Mesendoderm (in vitro differentiated cells): ENCODE measurements around the gene KRT78.

Source experiments
- DNase-seq: peaks from one replicate; pipeline ENCODE4 v3.0.0; 2013
- H2AK5ac ChIP-seq: 2 replicates; pipeline ENCODE4 v1.6.1; 2013; ENCODE audit warnings: low read length, inconsistent platforms
- H2BK120ac ChIP-seq: 2 replicates; pipeline ENCODE4 v1.6.1; 2013; ENCODE audit warnings: low read depth, mild to moderate bottlenecking, low read length, moderate library complexity, mixed read lengths
- H2BK15ac ChIP-seq: replicated peaks from 2 replicates; pipeline ENCODE4 v1.6.1; 2013; ENCODE audit warnings: low read depth, mild to moderate bottlenecking, moderate library complexity
- H2BK5ac ChIP-seq: 2 replicates; pipeline ENCODE4 v1.6.1; 2013; ENCODE audit warnings: low read length, inconsistent platforms
- H3K18ac ChIP-seq: 2 replicates; pipeline ENCODE4 v1.6.1; 2013; ENCODE audit warnings: mild to moderate bottlenecking, low read length, mixed read lengths
- H3K23ac ChIP-seq: one replicate; pipeline ENCODE4 v1.6.1; 2013; ENCODE audit warnings: low read length
- H3K27ac ChIP-seq: 2 replicates; pipeline ENCODE4 v1.5.1; 2013; ENCODE audit warnings: low read depth, mild to moderate bottlenecking, inconsistent platforms, low read length, moderate library complexity
- H3K27me3 ChIP-seq: 2 replicates; pipeline ENCODE4 v1.6.1; 2013; ENCODE audit warnings: low read length, control low read depth, mild to moderate bottlenecking, inconsistent platforms; ENCODE audit not compliant: insufficient read depth, poor library complexity
- H3K36me3 ChIP-seq: 2 replicates; pipeline ENCODE4 v1.6.1; 2013; ENCODE audit warnings: low read length, inconsistent platforms; ENCODE audit not compliant: control insufficient read depth, insufficient read depth
- H3K4ac ChIP-seq: one replicate; pipeline ENCODE4 v1.6.1; 2013; ENCODE audit warnings: low read depth, mild to moderate bottlenecking, low read length, moderate library complexity
- H3K4me1 ChIP-seq: 2 replicates; pipeline ENCODE4 v1.6.1; 2013; ENCODE audit warnings: low read depth, low read length, inconsistent platforms; ENCODE audit not compliant: control insufficient read depth
- H3K4me2 ChIP-seq: 2 replicates; pipeline ENCODE4 v1.6.1; 2013; ENCODE audit warnings: low read length
- H3K4me3 ChIP-seq: 2 replicates; pipeline ENCODE4 v1.5.1; 2013; ENCODE audit warnings: mild to moderate bottlenecking, low read length
- H3K56ac ChIP-seq: one replicate; pipeline ENCODE4 v1.6.1; 2013; ENCODE audit warnings: low read length
- H3K79me1 ChIP-seq: 2 replicates; pipeline ENCODE4 v1.6.1; 2013; ENCODE audit warnings: low read length, inconsistent platforms
- H3K79me2 ChIP-seq: 2 replicates; pipeline ENCODE4 v1.6.1; 2013; ENCODE audit warnings: mild to moderate bottlenecking, low read length; ENCODE audit not compliant: control insufficient read depth, insufficient read depth
- H3K9ac ChIP-seq: 2 replicates; pipeline ENCODE4 v1.6.1; 2013; ENCODE audit warnings: low read length, inconsistent platforms
- H4K5ac ChIP-seq: one replicate; pipeline ENCODE4 v1.6.1; 2013; ENCODE audit warnings: low read length
- H4K8ac ChIP-seq: one replicate; pipeline ENCODE4 v1.6.1; 2013; ENCODE audit warnings: low read depth, mild to moderate bottlenecking, control low read depth, low read length, moderate library complexity
- WGBS: extraction: QIAGEN DNeasy Blood & Tissue Kit; methylation state at CpG from one replicate; pipeline ENCODE4 v1.1.7; 2013; ENCODE audit warnings: low lambda C conversion rate, missing lambda C conversion rate; ENCODE audit not compliant: insufficient coverage; ENCODE audit errors: extremely low coverage; 5-methylcytosine and 5-hydroxymethylcytosine counted together

KRT78 gene

GRCh38 chr12:52867152-52867551, 18.4 kb upstream of the KRT78 start:
- Histone ChIP-seq H3K9ac (no peak overlapping the region), H2BK120ac (no peak overlapping the region), H2BK5ac (no peak overlapping the region), H3K27me3 (no peaks in the 10 kb centered on the region), H3K18ac (no peak overlapping the region), H2BK15ac (no peak overlapping the region), H3K23ac (no peak overlapping the region), H3K4ac (no peak overlapping the region), H3K4me1 (no peaks in the 10 kb centered on the region), H3K79me2 (no peaks in the 10 kb centered on the region), H3K4me3 (no peak overlapping the region), H2AK5ac (no peak overlapping the region), H3K79me1 (no peaks in the 10 kb centered on the region), H3K36me3 (no peaks in the 10 kb centered on the region), H3K4me2 (no peak overlapping the region), H4K8ac (no peak overlapping the region), H3K27ac (no peak overlapping the region), H4K5ac (no peak overlapping the region), H3K56ac (no peak overlapping the region)
- WGBS, result no CpG with 5 or more reads among the region's 5 CpGs
- DNase-seq, result no peak

GRCh38 chr12:52865090-52865944, 16.5 kb upstream of the KRT78 start:
- Histone ChIP-seq H3K36me3 (no peaks in the 10 kb centered on the region), H3K56ac (no peak overlapping the region), H3K4ac (no peak overlapping the region), H3K4me1 (no peaks in the 10 kb centered on the region), H3K79me2 (no peaks in the 10 kb centered on the region), H3K23ac (no peak overlapping the region), H3K4me2 (no peak overlapping the region), H3K79me1 (no peaks in the 10 kb centered on the region), H4K8ac (no peak overlapping the region), H4K5ac (no peak overlapping the region), H3K27ac (no peak overlapping the region), H3K9ac (no peak overlapping the region), H3K4me3 (no peak overlapping the region), H2AK5ac (no peak overlapping the region), H2BK15ac (no peak overlapping the region), H3K27me3 (no peaks in the 10 kb centered on the region), H2BK120ac (no peak overlapping the region), H2BK5ac (no peak overlapping the region), H3K18ac (no peak overlapping the region)
- no CpG with 5 or more reads among the region's 10 CpGs for WGBS
- peak; percentile 89 for DNase-seq

- no peak overlapping the region for H3K18ac ChIP-seq
Measured at GRCh38 chr12:52862023-52862422, 13.2 kb upstream of the KRT78 start.

DNA sequence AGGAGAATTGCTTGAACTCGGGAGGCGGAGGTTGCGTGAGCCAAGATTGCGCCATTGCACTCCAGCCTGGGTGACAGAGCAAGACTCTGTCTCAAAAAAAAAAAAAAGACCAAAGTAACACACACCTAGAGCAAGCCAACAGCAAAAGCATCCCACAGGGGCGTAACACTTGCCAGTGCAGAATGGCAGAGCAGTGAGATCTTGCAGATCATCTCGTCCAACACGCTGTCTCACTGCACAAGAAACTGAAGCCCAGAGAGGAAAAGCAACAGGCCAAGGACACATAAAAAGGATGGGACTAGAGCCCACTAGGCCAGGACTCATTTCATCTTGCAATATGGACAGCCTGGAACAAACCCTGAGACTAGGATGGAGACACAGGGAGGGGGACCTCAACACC, 12.7 kb upstream of the KRT78 start:
- no peak overlapping the region for H2BK5ac ChIP-seq
- no peak overlapping the region for H3K4ac ChIP-seq
- no peak overlapping the region for H3K27ac ChIP-seq
- no peaks in the 10 kb centered on the region for H3K36me3 ChIP-seq
- H3K4me3 ChIP-seq, result no peak overlapping the region
- no peak overlapping the region for H4K8ac ChIP-seq
- DNase-seq, result no peak
- no peak overlapping the region for H3K23ac ChIP-seq
- no peaks in the 10 kb centered on the region for H3K79me2 ChIP-seq
- H4K5ac ChIP-seq, result no peak overlapping the region
- no peak overlapping the region for H3K9ac ChIP-seq
- no peak overlapping the region for H3K18ac ChIP-seq
- H2BK15ac ChIP-seq, result no peak overlapping the region
- H3K56ac ChIP-seq, result no peak overlapping the region
- no peak overlapping the region for H2AK5ac ChIP-seq
- no peaks in the 10 kb centered on the region for H3K27me3 ChIP-seq
- H3K4me2 ChIP-seq, result no peak overlapping the region
- H2BK120ac ChIP-seq, result no peak overlapping the region
- H3K79me1 ChIP-seq, result no peaks in the 10 kb centered on the region
- H3K4me1 ChIP-seq, result no peaks in the 10 kb centered on the region
- no CpG with 5 or more reads among the region's 7 CpGs for WGBS

More at GRCh38 chr12:52862023-52862422, 13.2 kb upstream of the KRT78 start:
- no peak overlapping the region for H4K8ac ChIP-seq
- no peaks in the 10 kb centered on the region for H3K79me2 ChIP-seq
- no peak overlapping the region for H3K27ac ChIP-seq
- H2AK5ac ChIP-seq, result no peak overlapping the region
- no peaks in the 10 kb centered on the region for H3K27me3 ChIP-seq
- no peaks in the 10 kb centered on the region for H3K79me1 ChIP-seq
- no peak overlapping the region for H2BK5ac ChIP-seq
- H3K4me3 ChIP-seq, result no peak overlapping the region
- no peak overlapping the region for H3K9ac ChIP-seq
- H2BK120ac ChIP-seq, result no peak overlapping the region
- no peaks in the 10 kb centered on the region for H3K36me3 ChIP-seq
- no peak overlapping the region for H2BK15ac ChIP-seq
- no peak overlapping the region for H3K4ac ChIP-seq
- H4K5ac ChIP-seq, result no peak overlapping the region
- no CpG with 5 or more reads among the region's 2 CpGs for WGBS
- no peaks in the 10 kb centered on the region for H3K4me1 ChIP-seq
- no peak for DNase-seq
- no peak overlapping the region for H3K4me2 ChIP-seq
- H3K56ac ChIP-seq, result no peak overlapping the region
- no peak overlapping the region for H3K23ac ChIP-seq

DNA sequence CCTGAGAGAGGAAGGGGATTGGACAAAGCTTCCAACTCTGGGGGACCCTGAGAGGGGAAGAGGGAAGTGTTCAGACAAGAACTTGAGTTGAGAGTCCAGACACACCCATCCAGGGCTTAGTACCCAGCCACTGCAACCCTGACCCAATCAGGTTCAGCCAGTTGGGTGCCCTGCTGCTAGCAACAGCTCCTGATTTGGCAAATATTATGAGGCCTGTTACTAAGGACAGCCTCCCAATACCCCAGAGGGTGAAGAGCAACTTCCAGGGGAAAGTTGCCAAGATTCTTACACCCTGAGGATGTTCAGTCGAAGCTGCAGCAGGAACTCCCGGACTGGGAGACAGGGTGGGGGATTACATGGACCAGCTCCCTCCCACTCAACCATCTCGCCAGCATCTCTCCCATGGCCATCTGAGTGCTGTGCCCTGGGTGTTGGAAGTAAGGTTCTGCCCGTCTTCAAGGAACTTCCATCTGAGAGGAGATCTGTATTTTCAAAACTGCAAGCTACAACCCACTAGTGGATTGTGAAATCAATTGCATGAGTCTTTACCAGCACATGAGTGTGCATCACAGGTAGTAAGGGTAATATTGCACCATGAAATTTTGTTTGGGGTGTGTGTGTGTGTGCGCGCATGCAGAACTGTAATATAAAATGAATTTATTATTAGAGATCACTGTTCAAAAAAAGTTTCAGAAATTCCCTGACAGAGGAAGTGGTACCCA, 11.5 kb upstream of the KRT78 start:
- no peak overlapping the region for H3K18ac ChIP-seq
- H3K27ac ChIP-seq, result no peak overlapping the region
- no CpG with 5 or more reads among the region's 6 CpGs for WGBS
- H2BK15ac ChIP-seq, result no peak overlapping the region
- no peaks in the 10 kb centered on the region for H3K36me3 ChIP-seq
- H2BK120ac ChIP-seq, result no peak overlapping the region
- no peak overlapping the region for H4K8ac ChIP-seq
- no peaks in the 10 kb centered on the region for H3K79me2 ChIP-seq
- no peak overlapping the region for H3K4ac ChIP-seq
- H3K27me3 ChIP-seq, result no peaks in the 10 kb centered on the region
- no peak overlapping the region for H2BK5ac ChIP-seq
- no peak overlapping the region for H3K4me3 ChIP-seq
- no peaks in the 10 kb centered on the region for H3K4me1 ChIP-seq
- H3K79me1 ChIP-seq, result no peaks in the 10 kb centered on the region
- no peak overlapping the region for H3K4me2 ChIP-seq
- no peak overlapping the region for H2AK5ac ChIP-seq
- H3K56ac ChIP-seq, result no peak overlapping the region
- no peak overlapping the region for H3K23ac ChIP-seq
- H3K9ac ChIP-seq, result no peak overlapping the region
- no peak overlapping the region for H4K5ac ChIP-seq
- peak; percentile 51 for DNase-seq
